Measurements from ENCODE around the gene FOXF1.

The FOXF1 gene

DNA sequence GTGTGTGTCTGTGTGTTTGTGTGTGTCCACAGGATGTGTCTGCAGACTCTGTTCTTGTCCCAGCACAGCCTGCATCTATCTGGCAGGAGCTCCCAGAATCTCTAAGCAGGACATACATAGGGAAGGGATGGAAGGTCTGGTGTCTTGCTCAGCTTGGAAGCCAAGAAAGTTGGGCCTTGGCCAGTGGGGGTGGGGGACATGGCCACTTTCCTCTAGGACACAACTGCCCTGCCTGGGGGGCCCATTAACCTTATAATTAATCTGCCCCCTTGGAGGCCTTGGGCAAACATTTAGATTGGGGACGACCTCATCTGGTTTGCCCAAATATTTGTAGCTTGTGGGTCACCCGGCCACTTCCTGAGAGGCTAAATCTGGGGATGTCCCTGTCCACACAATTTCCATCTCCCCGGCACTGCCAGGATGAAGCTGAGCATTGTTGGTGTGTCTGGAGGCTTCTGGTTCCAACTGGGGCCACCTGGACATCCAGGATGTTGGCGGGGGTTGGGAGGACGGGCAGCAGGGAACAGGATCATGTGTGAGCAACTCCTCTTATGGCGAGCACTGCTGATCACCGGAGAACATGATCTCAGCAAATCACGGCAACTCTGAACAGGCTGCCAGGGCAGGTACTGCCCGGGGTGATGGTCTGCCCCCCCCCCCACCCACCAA is 17.2 kb upstream of the FOXF1 start:
- no peak for DNase-seq

DNA sequence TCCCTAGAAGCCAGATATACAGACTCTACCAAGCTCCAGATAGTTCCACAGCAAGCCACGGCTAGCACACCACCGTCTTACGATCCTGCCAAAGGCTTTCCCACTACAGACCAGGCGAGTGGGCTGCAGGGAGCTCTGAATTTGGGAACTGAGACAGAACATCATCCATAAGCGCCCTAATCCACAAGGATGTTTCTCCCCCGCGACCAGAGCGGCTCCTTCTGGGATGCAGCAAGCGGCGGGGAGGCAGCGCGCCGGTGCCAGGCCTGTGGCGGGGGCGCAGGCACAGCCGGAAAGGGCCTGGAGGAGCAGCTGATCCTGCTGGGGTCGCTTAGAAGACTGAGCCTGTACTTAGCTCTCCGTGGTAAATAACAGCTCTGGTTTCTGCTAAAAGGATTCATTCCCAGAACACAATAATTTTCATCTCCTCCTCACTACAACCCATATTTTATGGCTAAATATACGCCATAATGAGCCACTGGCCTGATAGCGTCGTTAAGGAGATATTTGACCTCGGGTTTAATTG is 16.2 kb upstream of the FOXF1 start:
- DNase-seq: no peak

DNA sequence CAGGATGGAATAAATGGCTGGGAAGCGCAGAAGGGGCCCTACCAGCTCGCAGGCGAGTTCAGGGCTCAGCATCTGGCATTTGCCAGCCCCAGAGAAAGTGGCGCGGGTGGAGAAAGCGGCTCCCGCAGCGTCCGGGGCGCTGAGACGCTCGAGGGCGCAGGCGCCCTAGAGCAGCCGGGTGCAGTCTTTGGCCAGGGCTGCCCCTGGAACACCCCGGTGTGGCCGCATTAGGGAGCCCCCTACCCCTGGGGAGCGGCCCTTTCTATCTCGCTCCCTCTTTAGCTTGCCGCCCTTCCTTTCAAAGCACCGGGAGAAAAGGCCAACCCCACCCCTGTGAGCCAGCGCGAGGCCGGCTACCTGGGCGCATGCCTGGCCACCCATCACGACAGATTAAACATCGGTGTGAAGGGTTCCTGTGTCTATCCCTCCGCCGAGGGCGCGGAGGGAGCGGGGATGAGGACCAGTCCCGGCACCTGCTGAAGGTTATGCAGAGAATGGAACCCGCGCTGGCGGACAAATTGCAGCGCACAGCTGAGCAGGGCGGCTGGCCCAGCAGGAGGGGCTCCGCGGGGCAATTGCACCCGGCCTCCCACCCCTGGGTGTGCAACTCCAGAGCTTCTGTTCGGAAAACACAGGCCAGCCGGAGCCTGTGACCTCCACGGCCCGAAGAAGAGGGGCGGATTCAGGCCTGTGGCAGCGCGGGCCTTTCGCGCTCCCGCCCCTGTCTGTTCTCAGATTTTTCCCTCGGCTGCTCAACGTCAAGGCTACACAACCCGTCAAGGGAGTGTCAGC is 15.6 kb upstream of the FOXF1 start:
- no peak for DNase-seq

DNA sequence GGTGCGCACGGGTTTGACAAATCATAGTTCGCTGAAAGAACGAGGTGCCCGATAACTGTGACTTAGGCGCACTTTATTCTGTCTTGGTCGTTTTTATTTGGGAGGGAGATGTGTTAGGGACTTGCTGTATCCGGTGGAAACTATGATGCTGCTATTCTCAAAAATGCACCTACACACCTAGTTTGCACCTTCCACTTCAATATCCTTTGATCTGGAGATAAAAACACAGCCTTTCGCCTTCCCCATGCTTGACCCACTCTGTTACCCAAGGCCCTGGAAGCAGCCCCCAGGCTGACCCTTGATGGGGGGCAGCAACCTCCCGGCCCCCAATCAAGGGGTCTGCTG is 15.0 kb upstream of the FOXF1 start:
- DNase-seq: no peak

DNA sequence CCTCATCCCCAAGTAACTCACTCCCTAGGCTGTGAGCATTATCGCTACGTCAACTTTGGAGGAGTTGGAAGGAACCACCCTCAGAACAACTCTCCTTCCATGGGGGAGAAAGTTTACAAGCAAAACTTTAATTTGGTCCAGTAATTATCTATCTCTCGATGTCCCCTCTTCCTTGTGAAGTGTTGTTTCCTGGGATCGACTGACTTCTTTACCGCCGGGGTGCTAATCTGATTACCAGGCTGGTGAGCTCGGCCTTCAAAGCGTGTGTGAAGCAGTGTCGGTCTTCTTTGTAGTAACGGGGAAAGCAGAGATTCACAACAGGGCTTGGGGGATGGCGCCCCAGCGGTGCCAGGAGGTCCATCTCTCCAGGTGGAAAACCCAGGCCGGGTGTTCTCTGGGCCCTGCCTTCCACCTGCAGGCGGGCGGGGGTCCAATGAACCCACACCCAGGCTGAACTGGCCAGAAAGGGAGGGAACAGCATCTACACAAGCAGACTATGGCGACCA is 14.5 kb upstream of the FOXF1 start:
- no peak for DNase-seq

DNA sequence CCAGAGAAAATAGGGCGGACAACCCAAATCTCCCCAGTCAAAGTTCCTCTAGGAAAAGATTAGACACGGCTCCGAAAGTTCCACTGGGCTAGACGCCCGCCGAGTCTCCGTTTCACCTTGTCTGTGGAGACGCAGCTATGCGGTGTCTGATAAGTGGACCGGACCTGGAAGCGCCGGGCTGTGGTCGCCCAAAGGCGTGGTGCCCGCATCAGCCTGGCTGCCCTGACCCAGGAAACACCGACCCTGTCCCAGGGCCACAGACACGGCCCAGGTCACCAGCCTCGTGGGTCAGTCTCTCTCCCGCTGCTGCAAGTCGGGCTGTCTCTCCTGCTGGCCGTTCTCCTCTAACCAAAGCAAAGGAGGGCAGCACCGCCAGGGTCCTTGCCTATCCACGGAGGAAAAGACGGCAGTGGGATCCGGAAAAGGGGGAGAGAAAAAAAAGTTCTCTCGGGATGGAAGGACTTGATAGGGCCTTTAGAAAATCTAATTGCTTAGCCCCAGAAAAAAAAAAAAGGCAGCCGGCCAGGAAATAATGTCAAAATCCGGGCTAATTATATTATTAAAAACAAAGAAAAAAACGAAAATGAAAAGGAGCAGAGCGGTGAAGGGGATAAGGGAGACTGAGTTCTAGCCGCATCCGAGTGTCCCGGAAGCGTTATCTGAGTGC is 13.9 kb upstream of the FOXF1 start:
- DNase-seq: no peak

DNA sequence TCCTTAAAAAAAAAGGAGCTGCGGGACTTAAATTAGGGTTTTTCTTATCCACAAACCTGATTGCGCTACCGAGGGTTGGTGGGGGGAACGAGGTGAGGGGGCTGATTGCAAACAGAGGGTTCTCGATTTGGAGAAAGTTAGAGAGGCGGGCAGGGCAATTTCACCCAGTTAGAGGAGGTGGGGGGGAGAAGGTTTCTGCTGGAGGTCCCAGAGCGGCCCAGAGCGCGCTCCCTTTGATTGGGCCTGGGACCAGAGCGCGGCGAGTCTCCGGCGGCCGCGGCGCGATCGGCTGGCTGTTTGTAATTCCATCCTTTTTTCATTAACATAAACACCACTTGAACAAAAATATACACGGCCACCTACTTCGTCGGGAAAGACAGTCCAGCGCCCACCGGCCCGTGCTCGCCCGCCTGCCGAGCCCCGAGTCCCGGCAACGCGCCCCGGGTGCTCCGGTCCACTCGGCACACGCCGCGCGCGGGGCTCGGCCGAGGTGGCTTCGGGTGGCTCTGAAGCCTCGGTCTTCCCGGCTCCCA is 13.3 kb upstream of the FOXF1 start:
- DNase-seq: no peak

DNA sequence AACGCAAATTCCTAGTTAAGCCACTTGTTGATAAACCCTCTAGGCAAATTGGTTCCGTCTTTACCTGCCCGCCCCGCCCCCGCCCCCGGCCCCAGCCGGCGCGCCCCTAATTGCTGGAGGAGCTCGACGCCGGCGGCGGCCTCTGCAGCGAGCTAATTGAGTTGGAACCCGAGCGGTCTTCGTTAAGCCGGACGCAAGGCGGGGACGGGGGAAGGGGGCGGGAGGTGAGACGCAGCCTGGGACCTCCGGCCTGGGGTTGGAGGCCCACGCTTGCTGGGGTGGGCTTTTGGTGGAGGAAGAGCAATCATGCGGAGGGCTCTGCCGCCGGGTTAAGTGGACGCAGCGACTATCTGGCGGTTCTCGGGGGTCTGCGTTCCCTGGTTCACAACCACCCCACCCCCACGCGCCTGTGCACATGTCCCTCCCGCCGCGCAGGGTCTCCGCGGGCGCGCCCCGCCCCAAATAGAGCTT is 12.7 kb upstream of the FOXF1 start:
- DNase-seq: no peak

DNA sequence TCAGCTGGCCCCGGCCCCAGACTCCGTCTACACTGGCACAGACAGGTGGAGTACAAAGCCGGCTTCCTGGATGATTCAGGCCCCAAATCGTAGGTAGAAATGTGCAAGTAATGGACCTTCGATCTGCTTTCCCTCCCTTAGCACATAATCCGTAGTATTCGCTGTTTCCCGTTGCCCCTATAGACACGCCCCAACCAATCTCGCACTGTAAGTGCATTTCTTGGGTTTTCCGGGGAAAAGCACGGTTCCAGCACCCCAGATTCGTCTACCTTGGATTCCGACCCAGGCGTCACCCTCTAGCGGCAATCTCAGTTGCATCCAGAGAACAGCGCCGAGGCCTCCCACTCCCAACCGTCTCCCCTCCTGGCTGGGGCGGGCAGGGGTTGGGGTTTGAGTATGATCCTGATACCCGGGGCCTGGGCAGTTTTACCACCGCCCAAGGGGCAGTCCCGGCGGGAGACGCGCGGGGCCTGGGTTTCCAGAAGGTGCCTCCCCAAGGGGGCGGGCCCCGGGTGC is 12.1 kb upstream of the FOXF1 start:
- DNase-seq: no peak

DNA sequence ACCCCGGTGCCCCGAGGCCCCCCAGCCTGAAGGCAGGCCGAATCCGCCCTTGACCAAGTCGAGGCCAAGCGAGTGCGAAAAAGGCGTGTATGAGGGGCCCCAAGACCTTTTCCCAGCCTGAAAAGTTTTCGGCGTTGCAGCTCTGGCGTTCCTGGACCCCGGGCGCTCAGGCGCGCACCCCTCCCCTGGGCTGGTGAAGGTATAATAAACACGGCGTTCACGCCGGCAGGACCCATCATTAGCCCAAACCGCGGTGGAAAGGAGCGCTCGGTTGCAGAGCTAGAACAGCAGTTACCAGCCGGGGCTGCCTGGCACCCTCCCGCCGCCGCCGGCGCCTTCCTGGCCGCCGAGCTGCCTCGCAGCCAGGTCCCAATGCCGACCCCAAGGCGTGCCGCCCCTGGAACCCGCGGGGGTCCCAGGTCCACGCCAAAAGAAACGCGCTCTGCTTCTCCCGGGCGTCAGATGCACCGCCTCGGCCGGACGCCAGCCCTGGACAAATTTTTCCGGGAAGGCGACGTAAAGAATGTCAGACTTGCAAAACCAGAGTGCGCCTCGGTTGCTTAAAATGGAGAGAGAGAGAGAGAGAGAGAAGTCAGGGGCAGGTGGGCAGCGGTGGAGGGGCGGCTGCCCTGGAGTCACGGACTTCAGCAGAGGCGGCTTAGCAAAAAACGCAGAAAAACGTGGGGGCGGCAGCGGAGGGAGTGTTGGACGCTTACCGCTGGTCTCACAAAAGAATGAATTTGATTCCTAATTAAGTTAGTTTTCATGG is 11.5 kb upstream of the FOXF1 start:
- no peak for DNase-seq

DNA sequence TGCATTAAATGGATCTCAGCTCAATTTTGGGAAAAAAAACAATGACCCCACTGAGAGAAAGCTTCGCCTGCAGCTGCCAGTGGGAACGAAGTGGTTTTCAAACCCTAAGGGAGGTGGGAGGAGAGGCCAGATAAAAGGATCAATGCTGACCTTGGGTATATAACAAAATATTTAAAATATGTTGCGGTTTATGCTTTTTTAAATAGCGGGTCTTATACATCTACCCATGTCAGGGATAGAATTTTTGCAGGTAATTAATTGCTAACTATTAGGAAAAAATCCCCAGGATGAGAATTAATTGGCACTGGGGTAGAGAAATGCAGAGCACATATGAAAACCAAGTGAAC is 10.9 kb upstream of the FOXF1 start:
- no peak for DNase-seq

DNA sequence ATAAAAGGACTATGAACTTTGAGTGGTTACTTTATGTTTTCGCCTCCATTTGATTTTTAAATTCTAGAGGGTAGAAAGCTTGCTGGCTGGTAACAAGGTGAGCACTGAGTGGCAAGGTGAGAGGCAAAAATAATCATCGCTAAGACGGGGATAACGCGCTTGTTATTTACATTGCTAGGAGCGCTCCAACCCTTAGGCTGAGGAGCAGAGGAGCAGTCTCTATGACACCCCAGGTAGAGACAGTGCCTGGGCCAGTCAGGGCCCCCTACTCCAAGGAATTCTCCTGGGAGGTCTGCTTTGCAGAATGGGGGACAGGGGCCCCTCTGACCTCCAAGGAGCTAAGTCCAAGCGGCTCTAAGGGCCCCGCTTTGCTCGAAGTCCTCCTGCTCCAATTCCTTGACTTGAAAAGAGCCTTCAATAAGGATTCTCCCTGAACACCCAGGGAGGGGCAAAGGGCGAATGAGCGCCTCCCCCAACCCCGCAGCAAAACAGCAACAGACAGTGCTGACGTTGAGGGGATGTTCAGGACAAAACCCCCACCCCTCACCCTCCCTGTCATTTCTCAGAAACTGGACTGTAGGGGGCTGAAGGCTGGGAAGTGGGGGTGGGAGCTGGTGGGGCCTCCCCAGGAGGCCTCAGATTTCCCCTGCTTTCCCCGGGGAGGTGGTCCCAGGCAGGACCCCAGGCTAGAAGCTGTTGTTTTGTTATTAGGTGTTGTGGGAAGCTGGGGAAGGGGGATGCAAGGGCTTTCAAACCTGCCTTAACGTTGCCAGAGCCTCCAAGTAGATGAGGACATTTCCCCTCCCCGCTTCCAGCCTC is 10.2 kb upstream of the FOXF1 start:
- no peak for DNase-seq

DNA sequence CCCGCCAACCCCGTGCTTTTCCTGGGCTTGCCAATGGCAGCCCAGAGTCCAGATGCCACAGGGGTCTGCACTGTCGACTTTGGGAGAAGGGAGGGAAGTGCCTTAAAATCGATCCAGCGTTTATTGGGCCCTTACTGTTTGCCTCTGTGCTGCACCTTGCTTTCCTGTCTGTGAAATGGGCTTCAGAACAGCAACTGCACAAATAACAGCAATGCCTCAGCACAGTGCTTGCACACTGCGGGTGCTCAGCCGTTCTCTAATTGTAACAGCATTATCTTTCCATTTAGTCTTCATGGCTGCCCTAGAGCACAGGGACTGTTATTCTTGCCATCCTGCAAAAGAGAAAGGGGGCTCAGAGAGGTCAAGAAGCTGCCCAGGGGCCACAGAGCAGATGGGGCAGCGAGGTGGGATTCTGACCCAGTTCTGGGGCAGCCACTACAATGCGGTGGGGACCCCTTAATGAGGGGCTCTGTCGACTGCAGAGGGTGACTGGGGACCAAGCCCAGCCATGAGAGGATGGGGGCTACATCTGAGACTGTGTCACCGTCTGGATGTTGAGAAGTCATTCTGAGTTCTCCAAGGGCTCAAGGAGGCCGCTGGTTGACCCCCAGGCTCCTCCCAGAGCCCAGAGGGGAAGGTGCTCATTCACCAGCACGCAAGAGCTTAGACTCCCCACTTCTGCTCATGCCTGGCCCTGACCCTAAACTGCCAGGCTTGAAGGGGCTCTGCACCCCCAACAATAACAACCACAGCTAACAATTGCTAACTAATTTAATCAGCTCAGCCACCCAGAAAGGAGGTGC is 9.4 kb upstream of the FOXF1 start:
- DNase-seq: no peak

DNA sequence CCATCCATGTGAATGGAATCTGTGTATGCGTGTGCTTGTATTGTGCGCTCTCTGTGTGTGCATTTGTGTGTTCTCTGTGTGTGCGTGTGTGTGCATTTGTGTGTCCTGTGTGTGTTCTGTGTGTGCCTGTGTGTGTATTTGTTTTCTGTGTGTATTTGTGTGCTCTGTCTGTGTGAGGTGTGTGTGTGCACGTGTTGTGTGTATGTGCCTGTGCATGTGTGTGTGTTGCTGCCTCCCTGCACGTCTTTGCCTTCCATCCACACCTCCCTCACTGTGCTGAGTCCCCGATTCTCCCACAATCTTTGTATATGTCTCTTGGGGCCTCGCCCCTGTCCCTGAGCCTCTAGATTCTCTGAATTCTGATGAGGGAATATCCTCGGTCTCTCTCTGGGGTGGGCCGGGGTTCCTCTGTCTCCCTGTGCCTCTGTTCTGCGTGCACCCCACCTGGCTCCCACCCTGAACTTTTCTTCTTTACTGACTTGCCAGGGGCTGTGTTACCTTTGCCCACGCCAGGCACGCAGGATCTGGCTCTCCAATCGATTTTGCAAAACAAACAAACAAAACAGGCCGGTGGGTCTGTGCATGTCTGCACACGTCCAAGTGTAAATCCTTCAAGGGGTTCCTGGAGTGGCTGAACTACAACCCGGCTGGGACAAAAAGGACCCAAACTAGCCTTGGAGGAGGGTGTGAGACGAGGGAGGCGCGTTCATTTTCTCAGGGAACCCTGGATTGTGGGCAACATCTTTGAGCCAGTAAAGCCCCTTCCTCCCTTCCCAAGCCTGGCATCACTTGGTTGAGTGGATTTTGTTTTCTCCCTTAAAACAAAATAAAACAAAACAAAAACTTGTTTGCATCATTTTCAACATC is 8.1 kb upstream of the FOXF1 start:
- DNase-seq: no peak

DNA sequence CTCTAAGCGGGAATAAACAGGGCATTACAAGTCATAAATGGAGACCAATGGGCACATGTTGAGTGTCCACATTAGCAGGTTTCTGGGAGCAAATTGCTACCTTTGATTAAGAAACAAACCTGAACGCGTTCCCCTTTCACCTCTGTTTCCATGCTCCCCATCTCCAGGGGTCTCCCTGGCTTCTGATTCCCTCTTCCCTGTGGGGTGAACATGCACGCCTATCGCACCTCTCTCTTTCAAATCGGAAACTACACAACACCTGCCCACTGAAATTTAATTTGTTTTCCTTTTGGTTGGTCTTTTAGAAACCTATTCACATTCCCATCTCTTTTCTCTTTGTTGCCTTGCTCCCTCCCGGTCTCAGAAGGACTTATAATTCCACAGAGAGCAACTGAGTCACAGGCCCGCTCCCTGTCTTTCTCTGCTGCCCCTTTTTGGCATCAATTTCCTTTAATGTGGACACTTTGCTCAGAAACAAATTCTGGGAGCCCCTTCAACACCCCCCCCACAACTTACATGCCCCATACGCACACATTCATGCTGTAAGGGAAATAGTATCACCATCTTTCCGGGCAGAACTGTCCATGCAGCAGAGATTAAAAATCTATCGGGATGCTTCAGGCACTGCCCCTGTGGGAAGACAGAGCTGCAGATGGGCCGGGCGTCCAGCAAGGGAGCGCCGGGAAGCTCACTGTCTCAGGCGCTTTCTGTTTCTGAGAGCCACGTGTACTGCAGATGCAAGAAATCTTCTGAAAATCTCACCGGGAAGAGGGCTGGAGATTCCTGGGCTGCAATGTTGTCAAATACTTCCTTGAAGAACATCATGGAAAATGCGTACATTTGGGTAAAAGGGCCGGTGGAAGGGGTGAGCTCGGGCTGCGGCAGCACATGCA is 7.2 kb upstream of the FOXF1 start:
- no peak for DNase-seq

DNA sequence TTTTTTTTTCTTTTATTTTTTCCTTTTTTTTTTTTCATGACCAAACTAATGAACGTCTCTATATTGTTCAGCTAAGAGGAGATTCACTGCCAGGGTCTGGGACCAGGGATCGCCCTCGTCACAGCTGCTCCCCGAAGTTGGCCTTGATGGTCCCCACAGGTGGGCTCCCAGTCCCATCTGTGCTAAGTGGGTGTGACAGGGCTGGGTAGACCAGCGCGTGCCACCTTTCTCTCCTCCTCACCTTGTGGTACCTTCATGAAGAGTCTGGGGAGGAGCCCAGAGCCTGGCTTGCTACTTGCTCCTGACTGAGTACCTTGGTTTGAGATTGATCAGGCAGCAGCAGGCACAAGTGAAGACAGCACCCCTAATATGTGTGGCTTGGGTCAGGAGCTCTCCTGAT is 6.5 kb upstream of the FOXF1 start:
- no peak for DNase-seq

DNA sequence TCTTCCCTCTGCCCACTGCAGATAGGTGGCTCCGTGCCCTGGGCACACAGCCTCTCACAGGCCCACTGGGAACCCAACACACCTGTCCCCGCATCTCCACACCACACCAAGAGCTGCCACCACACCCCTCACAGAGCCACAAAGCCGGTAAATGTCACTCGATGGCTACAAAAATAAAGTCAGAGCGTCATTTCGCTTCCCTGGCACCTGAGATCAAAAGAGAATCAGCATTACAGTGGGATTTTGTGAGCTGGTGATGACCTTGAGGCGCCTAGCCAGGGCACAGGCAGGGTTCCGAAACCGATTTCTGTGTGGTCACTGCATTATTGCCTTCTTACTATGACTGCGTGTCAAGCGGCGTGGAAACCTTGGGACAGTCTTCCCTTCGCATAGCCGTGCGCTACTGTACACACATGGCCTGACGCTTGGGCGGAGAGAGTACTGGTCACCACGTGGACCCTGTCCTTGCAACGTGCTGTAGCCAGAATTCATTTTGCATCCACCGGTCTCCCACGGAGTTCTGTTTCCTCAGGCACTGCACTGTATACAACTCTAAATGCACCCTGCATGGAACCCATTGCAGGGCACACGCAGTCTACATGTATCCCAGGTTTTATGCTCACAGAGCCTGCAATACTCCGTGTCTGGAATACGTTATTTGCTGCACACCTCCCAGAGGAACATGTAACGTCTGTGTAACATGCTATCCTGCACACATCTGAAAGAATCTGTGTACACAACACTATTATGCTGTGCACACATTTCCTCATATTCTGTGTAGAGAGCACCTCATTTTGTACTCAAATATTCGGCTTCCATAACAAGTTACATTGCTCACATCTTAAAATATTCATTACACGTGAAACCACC is 5.8 kb upstream of the FOXF1 start:
- DNase-seq: no peak
